DMS53 treated with DMSO at 0.1 percent for 48 hours (cell line): ENCODE data around the gene PRKG1.

ENCODE experiments used
- DNase-seq: peaks from one replicate; lab custom pipeline; 2025; ENCODE audit not compliant: unreplicated experiment; lab: John Stamatoyannopoulos, UW

PRKG1 gene

DNA sequence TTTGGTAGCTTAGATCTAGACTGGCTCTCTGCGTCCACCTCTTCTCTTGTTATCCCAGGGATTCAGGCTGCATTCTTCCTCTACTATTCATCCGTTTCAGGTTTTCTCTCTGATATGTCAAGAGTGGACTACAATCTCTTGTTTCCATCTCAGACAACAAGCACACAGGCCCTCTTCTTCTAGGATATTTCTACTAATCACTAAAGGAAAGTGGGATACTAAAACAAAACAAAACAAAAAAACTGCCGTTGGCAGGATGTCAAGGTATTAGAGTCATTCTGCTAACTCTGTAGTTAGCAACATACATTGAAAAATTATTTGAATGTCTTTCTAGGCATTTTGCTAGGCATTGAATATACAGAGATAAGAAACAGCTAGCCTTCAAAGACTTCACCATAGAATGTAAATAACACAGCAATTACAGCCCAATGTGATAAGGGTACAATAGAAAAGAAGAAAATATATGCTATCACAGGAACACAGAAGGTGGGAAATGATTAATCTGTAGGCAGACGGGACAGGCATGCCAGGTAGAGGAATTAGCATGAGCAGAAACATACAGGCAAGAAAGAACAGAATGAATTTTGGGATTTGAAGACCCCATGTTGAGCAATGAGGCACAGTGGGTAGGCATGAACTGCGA is 414.6 kb downstream of the PRKG1 start:
- DNase-seq = no peak

DNA sequence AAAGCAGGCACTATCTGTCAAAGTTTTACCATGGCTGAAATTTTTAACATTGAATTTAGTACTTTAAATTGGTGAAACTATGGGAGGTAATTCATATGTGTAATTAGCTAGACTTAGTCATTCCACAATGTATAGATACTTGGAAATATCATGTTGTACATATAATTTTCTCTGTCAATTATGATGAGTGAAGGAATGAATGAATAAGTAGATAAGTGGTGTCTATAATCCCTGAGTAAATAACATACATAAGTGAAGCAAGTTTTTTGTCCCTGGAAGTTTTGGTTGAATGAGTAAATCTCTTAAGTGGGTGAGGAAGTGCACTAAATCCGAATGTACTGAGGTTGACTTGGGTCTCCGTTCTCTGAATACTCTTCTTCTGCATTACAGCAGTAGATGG is 424.1 kb downstream of the PRKG1 start:
- DNase-seq = peak; percentile 9

DNA sequence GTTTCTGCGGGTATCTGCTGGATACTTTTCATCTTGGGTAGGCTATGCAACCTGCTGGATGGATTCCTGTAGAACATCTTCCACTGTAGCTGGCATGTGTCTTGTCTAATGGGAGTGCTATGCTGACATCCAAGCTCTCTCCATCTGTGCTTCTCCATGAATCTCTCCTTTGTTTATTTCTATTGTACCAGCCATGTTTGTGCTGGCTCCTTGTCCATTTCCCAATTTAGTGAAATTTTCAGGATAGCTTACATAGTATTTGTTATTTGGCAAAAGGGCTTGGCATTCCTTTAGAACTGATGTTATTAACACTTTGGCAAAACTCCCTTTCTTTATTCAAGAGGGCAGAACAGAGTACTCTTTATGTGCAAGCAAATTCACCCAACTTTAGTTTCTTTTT is 427.1 kb downstream of the PRKG1 start:
- DNase-seq = no peak

DNA sequence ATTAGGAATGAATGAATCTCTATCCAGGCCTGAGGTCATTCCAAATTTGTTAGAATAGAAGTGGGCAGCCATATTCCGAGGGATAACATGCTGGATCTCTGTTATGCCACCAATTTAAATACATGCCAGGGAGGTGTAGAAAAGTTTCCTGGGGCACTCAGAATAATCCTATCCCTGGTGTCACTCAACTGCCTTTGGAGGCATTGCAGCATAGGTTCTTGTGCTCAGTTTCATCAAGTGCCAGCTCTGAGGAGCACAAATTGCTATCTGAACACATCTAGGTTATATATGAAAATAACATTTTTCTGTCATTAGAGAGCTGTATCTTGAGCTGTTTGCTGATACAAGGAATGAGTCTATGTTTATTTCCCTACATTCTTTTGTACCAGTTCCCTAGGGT is 427.8 kb downstream of the PRKG1 start:
- DNase-seq = no peak

DNA sequence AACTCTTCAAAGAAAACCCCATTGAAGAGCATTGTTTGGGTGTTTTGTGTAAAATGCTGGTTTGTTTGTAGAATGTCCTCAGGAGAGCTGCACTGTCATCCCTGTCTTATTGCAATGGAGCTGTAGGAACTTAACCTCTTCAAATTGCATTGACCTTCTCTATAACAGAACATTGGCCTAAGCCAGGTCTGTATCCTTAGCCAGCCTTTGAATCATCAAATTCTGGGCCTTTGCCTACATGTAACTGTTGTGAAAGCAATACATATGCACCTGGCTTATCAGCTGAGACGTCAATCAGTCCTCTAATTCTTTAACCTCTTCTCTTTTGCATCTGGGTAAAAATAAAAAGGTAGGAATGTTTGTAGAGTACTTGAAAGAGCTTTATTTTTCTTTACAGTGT is 429.1 kb downstream of the PRKG1 start:
- no peak for DNase-seq

DNA sequence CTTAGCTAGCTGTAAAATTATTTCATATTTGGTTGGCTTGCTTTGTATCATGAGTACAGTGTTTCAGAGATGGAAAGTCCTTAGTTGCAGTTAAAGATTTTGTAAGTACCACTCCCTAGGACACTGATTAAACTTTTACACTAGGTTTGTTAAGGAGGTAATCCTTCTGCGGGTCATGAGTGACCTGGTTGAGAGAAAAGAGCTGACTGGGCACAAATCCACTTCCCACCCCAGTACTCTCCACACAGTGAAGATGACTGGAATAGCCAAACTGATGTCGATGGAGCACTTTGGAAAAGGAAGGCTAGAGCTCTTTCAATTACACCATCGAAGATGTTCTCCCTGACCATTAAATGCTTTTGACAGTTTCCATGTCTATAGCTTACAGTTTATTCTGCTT is 433.2 kb downstream of the PRKG1 start:
- no peak for DNase-seq

DNA sequence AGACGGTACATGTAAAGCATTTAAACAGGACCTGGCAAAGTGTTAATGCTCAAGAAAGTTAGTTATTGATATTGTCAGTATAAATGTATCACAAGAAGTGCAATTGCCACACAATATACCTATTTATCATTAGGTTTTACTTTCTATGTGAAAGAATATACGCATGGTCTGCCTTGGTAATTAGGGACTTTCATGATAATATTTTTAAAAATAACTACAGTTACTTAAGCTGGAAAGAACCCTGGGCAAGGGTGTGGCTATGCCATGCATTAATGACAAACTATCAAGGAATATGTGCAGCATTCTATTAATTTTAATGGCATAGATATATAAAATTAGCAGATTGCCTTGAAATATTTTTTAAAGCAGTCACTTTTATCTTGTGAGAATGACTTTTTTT is 433.9 kb downstream of the PRKG1 start:
- no peak for DNase-seq

DNA sequence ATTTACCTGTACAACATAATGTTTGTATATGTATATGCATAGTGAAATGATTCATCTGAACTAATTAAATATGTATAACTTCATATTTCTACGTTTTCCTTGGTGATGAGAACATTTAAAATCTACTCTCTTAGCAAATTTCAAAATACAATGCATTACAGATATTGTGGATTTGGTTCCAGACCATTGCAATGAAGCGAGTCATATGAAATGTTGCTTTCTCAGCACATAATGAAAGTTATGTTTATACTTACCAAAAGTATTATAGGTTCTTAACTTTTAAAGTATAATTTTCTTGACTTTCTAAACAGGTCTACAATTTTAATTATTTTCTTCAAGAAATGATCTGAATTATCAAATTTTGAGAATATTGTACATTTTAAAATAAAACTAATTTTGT is 435.9 kb downstream of the PRKG1 start:
- DNase-seq = no peak

DNA sequence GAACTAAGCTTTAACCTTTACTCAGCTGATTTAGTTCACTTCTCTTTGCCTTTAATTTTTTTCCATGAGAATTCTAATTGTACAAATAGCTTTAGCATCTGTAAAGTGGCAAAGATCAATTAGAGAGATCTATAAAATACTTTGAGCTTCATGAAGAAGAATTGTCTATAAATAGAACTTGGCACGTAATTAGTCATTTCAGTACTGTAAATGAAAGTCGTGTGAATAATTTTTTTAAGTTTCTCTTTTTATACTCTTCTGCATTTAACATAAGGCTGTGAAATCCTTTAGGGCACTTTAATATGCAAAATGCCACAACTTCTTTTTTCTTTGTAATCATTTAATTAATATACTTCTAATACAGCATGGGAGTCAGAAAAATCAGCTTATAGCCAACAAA is 447.3 kb downstream of the PRKG1 start:
- no peak for DNase-seq

DNA sequence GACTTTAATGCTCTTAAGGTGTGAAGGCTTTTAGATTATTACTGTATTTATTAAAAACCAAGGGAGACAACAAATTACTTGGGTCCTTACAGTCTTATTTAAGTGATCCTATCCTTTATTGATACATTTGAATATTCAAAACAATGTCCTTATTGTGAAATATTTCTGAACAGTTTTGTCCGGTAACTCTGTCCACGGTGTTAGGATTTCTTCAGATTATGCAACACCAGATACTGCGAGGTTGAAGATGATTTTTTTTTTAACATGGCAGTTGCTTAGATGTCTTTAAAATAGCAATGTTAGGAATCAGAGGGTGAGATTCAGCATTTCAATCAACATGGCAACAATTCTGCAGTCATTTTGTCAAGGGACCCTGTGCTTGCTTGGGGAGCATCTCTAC is 448.6 kb downstream of the PRKG1 start:
- no peak for DNase-seq

DNA sequence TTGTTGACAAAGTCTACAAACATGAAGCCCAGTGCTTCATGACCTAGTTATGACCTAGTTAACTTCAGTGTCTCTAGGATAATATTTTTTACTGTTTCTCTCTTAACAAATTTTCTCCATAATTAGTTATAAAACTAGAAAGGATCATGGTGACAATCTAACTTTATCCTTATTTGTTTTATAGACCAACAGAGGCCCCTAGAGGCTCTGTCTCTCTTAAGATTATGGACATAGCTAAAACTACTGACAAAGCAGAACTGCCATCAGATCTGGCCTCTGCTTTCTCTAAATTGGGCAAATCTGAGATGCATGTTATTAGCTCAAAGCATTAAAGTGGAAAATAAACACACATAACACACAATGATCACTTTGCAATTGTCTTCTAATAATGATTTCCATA is 449.2 kb downstream of the PRKG1 start:
- no peak for DNase-seq

DNA sequence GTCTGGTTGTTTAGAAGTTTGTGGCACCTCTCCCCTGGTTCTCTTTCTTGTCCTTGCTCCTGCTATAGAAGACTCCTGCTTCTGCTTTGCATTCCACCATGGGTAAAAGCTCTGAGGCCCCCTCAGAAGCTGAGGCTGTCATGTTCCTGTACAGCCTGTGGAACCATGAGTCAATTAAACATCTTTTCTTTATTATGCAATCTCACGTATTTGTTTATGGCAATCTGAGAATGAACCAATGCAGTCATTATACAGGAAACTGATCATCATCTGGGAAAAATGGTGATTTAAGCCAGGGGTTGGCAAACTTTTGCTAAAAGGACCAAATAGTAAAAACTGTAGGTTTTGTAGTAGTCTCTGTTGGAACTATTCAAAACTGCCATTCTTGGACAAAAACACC is 449.8 kb downstream of the PRKG1 start:
- no peak for DNase-seq

DNA sequence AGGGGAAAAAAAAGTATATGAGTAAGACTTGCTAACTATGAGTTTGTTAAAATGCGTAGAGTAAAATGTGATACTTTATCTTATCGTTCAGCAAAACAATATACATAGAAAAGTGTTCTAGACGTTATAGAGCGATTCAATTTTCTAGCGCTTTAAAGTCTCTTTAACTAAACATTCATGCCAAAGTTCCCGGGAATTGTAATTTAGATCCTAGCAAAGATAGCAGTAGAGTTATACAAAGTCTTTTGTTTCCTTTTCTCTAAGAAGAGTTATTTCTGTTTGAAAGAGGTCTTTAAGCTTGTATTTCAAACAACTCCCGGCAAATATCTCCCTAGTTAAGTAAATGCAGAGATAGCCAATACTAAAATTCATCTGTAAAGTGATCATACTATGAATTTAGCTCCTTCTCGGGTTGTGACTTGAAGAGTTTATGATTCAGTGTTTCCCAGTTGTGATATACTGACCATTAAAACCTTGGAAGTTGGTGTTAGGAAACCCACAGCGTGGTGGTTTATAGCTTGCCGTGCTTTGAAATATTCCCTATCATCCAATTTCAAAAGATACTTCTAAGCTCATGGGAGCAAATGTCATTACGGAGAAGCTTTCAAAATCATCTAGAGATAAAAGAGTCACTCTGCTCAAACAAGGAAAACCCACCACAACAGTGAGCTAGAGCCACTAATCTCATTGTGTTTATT is 453.4 kb downstream of the PRKG1 start:
- DNase-seq = no peak

DNA sequence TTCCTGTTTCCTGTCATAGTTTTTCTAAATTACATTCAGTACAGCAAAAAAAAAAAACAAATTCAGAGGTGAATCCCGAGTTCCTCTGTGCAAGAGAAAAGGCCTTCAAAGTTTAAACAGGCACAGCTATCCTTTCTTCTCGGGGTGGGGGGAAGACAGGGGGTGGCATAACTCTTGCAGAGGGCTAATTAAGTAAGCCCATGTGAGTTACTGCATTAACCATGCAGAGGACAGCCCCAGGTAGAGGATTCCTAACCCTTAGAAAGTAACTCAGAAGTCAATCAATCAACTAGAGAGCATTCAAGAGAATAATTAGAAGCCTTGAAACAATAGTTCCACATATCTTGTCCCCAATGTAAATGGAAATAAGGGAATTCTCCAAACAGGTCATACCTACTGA is 454.2 kb downstream of the PRKG1 start:
- no peak for DNase-seq

DNA sequence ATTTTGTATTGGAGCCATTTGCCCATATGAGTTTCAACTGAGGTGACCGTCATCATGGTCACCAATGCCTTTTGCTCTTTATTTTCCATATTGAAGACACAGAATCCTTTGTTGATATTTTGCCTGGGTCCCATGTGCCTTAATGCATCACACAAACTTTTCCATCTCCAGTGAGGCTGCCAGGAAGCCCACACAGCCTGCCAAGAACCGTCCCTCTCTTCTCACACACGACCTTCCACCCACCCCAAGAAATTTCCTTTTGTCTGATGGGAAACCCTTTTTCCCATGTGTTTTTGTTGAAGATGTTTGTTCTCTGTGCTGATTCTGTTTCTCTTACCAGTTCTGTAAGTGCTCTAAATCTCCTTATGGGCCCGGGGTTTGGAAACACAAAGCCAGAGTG is 456.3 kb downstream of the PRKG1 start:
- DNase-seq = no peak

DNA sequence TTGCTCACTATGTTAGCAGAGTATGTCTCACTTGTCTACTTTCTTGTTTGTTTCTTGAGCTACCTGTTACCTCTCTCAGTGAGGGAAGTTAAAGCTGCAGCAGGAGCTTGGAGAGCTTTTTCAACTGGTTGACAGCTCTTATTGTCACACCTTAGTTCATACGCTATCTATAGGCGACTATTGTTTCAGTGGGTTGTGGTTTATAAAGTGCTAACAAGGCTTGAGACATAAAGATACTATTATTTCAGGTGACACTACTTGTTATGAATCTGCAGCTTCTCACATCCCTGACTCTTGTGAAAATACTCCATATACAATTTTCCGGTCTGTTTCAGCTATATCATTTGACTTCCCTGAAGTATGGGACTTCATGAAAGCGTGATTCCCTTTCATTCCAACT is 457.8 kb downstream of the PRKG1 start:
- no peak for DNase-seq

DNA sequence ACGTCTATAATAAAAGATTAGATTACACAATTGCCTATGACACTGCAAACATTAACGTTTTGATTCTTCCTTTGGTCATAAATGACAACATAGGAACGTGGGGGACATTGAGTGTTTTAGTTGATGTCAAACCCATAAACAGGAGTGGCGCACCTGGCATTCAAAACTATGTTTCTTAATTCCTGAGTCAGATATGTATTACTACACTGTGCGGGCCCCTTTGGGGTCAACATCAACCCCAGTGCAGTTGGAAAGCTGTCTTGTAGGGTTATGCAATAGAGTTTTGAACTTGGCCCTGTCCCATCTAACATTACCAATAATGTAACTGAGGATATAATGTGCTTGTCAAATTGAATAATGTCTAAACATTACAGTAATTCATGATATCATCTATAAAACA is 468.6 kb downstream of the PRKG1 start:
- DNase-seq = no peak

DNA sequence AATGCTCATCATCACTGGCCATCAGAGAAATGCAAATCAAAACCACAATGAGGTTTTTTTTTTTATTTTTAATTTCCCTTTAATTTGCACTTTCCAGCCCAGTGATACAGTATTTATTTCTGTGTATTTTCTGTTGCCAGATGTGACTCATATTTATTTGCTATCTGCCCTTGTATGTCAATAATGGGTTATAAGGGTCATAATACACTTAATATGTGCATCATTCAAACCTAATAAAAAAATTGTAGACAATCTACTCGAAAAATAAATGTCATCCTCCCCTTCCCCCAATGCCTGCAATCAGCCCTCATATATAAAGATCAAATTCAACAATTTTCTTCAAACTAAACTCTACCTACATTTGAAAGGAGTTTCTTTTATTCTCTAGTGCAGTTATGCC is 470.6 kb downstream of the PRKG1 start:
- DNase-seq = no peak

DNA sequence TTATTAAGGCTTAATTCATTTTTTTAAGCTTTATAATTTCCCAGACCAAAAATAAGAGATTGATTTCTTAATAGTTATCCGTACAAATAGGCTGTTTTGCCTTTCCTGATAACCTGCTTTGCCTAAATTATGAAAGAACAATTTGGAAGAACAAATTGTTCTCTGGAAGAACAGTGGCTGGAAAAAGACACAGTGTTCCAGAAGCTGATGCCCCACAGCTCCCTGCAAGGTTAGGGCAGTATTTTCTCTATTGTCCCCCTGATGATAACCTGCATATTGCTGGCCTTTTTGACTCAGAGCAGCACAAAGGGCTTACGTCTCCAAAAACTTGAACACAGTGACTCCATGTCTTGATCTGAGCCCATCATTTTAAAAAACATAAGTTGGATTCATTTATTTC is 473.7 kb downstream of the PRKG1 start:
- DNase-seq = no peak

DNA sequence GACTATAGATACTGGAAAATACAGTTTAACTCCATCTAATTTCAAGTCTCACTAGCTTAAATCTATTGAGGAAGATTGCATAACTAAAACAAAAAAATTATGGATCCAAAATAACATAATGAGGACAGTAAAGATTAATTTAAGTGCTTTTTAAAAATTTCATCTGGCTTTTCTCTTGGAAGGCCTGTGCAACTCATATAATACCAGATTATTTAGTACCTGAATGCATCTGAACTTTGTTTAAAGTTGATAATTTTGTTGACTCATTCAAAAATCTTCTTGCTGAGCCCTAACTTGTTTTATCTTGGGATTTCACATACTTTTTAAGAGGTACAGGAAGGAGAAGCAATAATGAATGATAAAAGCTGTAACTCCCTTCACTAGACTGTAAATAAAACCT is 478.6 kb downstream of the PRKG1 start:
- no peak for DNase-seq

DNA sequence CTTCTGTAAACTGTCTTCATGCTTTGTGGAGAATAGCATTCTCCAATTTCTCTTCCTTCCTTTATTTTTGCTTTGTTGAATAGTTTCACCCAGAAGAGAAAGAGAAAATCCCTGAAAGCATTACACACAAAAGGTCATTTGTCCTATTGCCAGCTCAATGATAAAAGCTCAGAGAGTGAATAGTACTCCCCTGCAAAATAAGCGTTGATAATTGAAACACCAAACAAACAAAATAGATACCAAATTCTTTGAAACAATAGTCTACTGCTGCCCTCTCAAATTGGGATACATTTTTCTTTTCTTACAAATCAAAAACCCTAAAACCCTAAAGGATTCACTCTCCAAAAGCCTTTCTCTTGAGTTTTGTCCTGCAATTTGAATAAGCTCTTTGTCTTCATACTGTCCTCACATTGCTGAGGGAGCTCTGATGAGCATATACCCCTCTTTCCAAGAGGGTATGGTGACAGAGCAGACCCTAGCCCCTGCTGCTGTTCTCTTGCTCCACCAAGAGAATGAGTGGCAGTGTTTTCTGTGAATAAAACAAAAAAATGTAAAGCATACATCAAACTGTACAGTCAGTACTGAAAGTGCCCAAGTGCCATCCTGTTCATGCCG is 490.7 kb downstream of the PRKG1 start:
- no peak for DNase-seq

DNA sequence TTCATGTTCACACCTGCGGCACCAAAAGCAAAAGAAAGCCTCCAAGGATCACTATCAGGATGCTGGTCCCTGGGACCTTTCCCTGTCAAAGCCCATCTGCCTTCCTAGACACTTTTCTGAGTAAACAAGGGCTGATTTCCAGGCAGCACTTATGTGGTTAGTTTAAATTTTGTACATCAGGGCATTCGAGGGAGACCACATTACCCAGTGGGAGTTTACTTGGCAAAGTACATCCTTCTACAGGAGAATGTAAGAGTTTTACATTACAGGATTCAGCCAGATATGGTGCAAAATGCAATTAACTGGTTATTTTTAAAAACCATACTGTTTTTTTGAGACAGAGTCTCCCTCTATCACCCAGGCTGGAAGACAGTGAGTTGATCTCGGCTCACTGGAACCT is 493.0 kb downstream of the PRKG1 start:
- DNase-seq = no peak

DNA sequence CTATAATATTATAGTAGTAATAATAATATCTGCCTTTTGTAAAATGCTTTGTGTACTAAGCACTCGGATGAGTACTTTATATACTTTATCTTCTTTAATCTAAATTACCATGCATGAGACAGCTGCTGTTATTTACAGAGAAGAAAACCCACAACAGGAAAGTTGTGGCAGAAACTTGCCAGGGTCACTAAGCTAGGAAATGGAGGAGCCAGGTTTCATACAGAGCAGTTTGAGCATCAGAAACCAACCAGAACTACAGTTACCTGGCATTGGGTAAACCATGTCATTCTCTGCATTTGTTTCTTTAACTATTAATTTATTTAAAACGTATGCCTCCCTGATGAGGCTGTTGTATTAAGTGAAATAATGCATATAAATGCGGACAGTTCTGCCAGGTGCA is 495.2 kb downstream of the PRKG1 start:
- no peak for DNase-seq
